T-cell (primary cell): ENCODE measurements around the gene SYNDIG1. TPM values are rescaled to one million over a fixed set of nuclear protein-coding genes. Genes with fewer than 3 reads are reported as not detected.

Source experiments
- ATAC-seq, 4 experiments: fragments of 200-7000 bp in 3 of 4; fragments of 150-1000 bp in 1 of 4; cut with Tn5 transposase; replicated peaks in 1 of 4; 1 replicate in 3 of 4; 2 replicates in 1 of 4; pipeline ENCODE4 v1.10.0; 2021; ENCODE audit warnings: moderate library complexity in 3 of 4, mild to moderate bottlenecking in 2 of 4, moderate number of reproducible peaks in 1 of 4
- CTCF ChIA-PET, 2 donors: fragments of 300-600 bp; sonication (Branson Sonifier 250); formaldehyde crosslinking; loops; one replicate each; lab custom pipeline; 2022; ENCODE audit warnings: antibody characterized with exemption in 2 of 2; lab: Charles Lee
- POLR2A ChIA-PET, 2 donors: fragments of 300-600 bp; sonication (Branson Sonifier 250); formaldehyde crosslinking; loops; one replicate each; lab custom pipeline; 2022; ENCODE audit warnings: antibody characterized with exemption in 2 of 2; lab: Charles Lee
- DNase-seq, 35 experiments: peaks; one replicate each; pipeline versions ENCODE4 v3.0.0 to v3.0.0-alpha.2; 2013 to 2023
- H3K27ac ChIP-seq: one replicate; pipeline ENCODE4 v1.5.1; 2013; ENCODE audit warnings: low read length
- H3K27me3 ChIP-seq, 2 experiments: replicated peaks in 1 of 2; 1 replicate in 1 of 2; 2 replicates in 1 of 2; pipeline versions ENCODE4 v1.6.1 to v1.7.0; 2013; ENCODE audit warnings: low read length in 1 of 2, mixed read lengths in 1 of 2; ENCODE audit not compliant: control insufficient read depth in 2 of 2, insufficient read depth in 2 of 2; ENCODE audit errors: extremely low read depth in 1 of 2
- H3K36me3 ChIP-seq, 2 donors: 1 replicate in 1 of 2; 2 replicates in 1 of 2; pipeline versions ENCODE4 v1.6.1 to v1.7.0; 2013; ENCODE audit warnings: low read length in 1 of 2; ENCODE audit not compliant: control insufficient read depth in 2 of 2, insufficient read depth in 1 of 2; ENCODE audit errors: extremely low read depth in 1 of 2
- H3K4me1 ChIP-seq, 2 experiments: 1 replicate in 1 of 2; 2 replicates in 1 of 2; pipeline versions ENCODE4 v1.6.1 to v1.7.0; 2013; ENCODE audit warnings: low read length in 2 of 2, mixed read lengths in 1 of 2; ENCODE audit not compliant: insufficient read depth in 2 of 2, control insufficient read depth in 1 of 2; ENCODE audit errors: extremely low read depth in 1 of 2
- H3K4me3 ChIP-seq, 2 donors: 1 replicate in 1 of 2; 2 replicates in 1 of 2; pipeline versions ENCODE4 v1.5.1 to v1.7.0; 2013; ENCODE audit warnings: mild to moderate bottlenecking in 2 of 2, low read length in 1 of 2, moderate library complexity in 1 of 2; ENCODE audit not compliant: control insufficient read depth in 1 of 2; ENCODE audit errors: extremely low read depth in 1 of 2
- H3K9me3 ChIP-seq: 2 replicates; pipeline ENCODE4 v1.7.0; 2013
- H3K27ac Mint-ChIP-seq, 2 donors: one replicate each; pipeline ENCODE4 v1.8.0; 2020 to 2021; ENCODE audit warnings: mild to moderate bottlenecking in 2 of 2, mixed read lengths in 2 of 2
- H3K27me3 Mint-ChIP-seq, 2 donors: one replicate each; pipeline ENCODE4 v1.8.0; 2021 to 2022; ENCODE audit warnings: mixed read lengths in 2 of 2
- H3K36me3 Mint-ChIP-seq: one replicate; pipeline ENCODE4 v1.8.0; 2021; ENCODE audit warnings: mixed read lengths
- H3K4me1 Mint-ChIP-seq, 3 donors: one replicate each; pipeline ENCODE4 v1.8.0; 2020 to 2022; ENCODE audit warnings: mixed read lengths in 3 of 3, mild to moderate bottlenecking in 1 of 3
- H3K4me3 Mint-ChIP-seq, 3 donors: one replicate each; pipeline ENCODE4 v1.8.0; 2020 to 2022; ENCODE audit warnings: mild to moderate bottlenecking in 3 of 3, mixed read lengths in 3 of 3, moderate library complexity in 3 of 3
- H3K9me3 Mint-ChIP-seq, 3 donors: one replicate each; pipeline ENCODE4 v1.8.0; 2020 to 2022; ENCODE audit warnings: mixed read lengths in 3 of 3
- WGBS: methylation state at CpG from one replicate; pipeline ENCODE4 v1.1.5; 2013; ENCODE audit warnings: missing lambda C conversion rate; ENCODE audit not compliant: insufficient coverage; 5-methylcytosine and 5-hydroxymethylcytosine counted together
- total RNA-seq, 35 experiments: library from RNA in 6 of 35; stranded (reverse) in 6 of 35; fragments of 120-200 nt in 1 of 35; gene quantifications; one replicate each; pipeline versions ENCODE4 v1.2.1 to v1.2.4 and lab custom pipeline; 2013 to 2026

The SYNDIG1 gene
- total RNA-seq (not detected), total RNA-seq (lab: John Stamatoyannopoulos, UW) (0 reads per million in 29 experiments)
- total RNA-seq (2013) = not detected

- ChIA-PET POLR2A (no interaction called here), CTCF (interaction anchor here in 1 of 2 donors (0.9 kb wide), 1 partner anchor 97 kb away, joined by 4 read pairs; no protein-coding TSS in a partner anchor)
- Histone ChIP-seq H3K4me3 (peak within 1 kb of the TSS in 1 of 2 donors; percentile 90), H3K27ac (no peak within 1 kb of the TSS), H3K4me1 (peaks cover 6 to 18% of the 10 kb centered on the region in 2 experiments), H3K36me3 (no peaks in the 10 kb centered on the region), H3K27me3 (peaks cover 2 to 27% of the 10 kb centered on the region in 2 experiments), H3K9me3 (no peaks in the 10 kb centered on the region)
- no peaks in the 10 kb centered on the region for H3K36me3 Mint-ChIP-seq
- H3K9me3 Mint-ChIP-seq = no peaks in the 10 kb centered on the region
- H3K4me3 Mint-ChIP-seq = peak within 1 kb of the TSS; percentile 3 to 74 (median 41)
- peaks cover 28 to 62% of the 10 kb centered on the region in 2 donors for H3K27me3 Mint-ChIP-seq
- H3K4me1 Mint-ChIP-seq = peaks cover 8 to 11% (median 9%) of the 10 kb centered on the region in 3 donors
- DNase-seq (no peak), ATAC-seq (peak in 1 of 4 experiments; percentile 24)
- 3% methylated on average over 78 of the region's 91 CpGs for WGBS
- no peak within 1 kb of the TSS for H3K27ac Mint-ChIP-seq
These were observed at the start of gene SYNDIG1 for GRCh38 chr20:24469116-24469893. Gene SYNDIG1 (plus strand): TSS chr20:24469629. CDS start chr20:24543098, 73,469 bp downstream.

- Mint-ChIP-seq H3K9me3 (peaks cover 8 to 20% (median 13%) of the 10 kb centered on the region in 3 donors), H3K27me3 (no peaks in the 10 kb centered on the region), H3K27ac (no peak overlapping the region), H3K36me3 (no peaks in the 10 kb centered on the region), H3K4me3 (no peak overlapping the region), H3K4me1 (no peaks in the 10 kb centered on the region)
- Histone ChIP-seq H3K4me1 (no peaks in the 10 kb centered on the region), H3K27ac (no peak overlapping the region), H3K36me3 (no peaks in the 10 kb centered on the region), H3K27me3 (peaks cover 0 to 4% of the 10 kb centered on the region in 2 experiments), H3K9me3 (no peaks in the 10 kb centered on the region), H3K4me3 (no peak overlapping the region)
- ChIA-PET CTCF (no interaction called here), POLR2A (no interaction called here)
- ATAC-seq (no peak), DNase-seq (no peak)
- WGBS = 82% methylated on average over 6 of the region's 6 CpGs
These were observed 49.6 kb upstream of the SYNDIG1 start for GRCh38 chr20:24419786-24420185.

GRCh38 chr20:24420567-24420966, 48.9 kb upstream of the SYNDIG1 start:
- Mint-ChIP-seq H3K9me3 (peaks cover 8 to 13% (median 9%) of the 10 kb centered on the region in 3 donors), H3K27me3 (no peaks in the 10 kb centered on the region), H3K4me3 (no peak overlapping the region), H3K36me3 (no peaks in the 10 kb centered on the region), H3K4me1 (no peaks in the 10 kb centered on the region), H3K27ac (no peak overlapping the region)
- Histone ChIP-seq H3K27ac (no peak overlapping the region), H3K27me3 (peaks cover 0 to 4% of the 10 kb centered on the region in 2 experiments), H3K36me3 (no peaks in the 10 kb centered on the region), H3K9me3 (no peaks in the 10 kb centered on the region), H3K4me1 (no peaks in the 10 kb centered on the region), H3K4me3 (no peak overlapping the region)
- DNase-seq (no peak), ATAC-seq (no peak)
- ChIA-PET CTCF (no interaction called here), POLR2A (no interaction called here)
- WGBS = 72% methylated on average over 3 of the region's 4 CpGs

GRCh38 chr20:24421071-24421470, 48.4 kb upstream of the SYNDIG1 start:
- H3K4me1 Mint-ChIP-seq = no peaks in the 10 kb centered on the region

GRCh38 chr20:24422091-24422760, 47.2 kb upstream of the SYNDIG1 start:
- DNase-seq = no peak
- H3K27ac Mint-ChIP-seq = no peak overlapping the region
- Histone ChIP-seq H3K27me3 (peaks cover 0 to 4% of the 10 kb centered on the region in 2 experiments), H3K36me3 (no peaks in the 10 kb centered on the region), H3K4me3 (no peak overlapping the region), H3K4me1 (no peaks in the 10 kb centered on the region), H3K27ac (no peak overlapping the region), H3K9me3 (no peaks in the 10 kb centered on the region)
- no peaks in the 10 kb centered on the region for H3K4me1 Mint-ChIP-seq
- H3K4me3 Mint-ChIP-seq = no peak overlapping the region
- H3K36me3 Mint-ChIP-seq = no peaks in the 10 kb centered on the region
- 86% methylated on average over 7 of the region's 14 CpGs for WGBS
- CTCF ChIA-PET = no interaction called here
- POLR2A ChIA-PET = no interaction called here
- H3K9me3 Mint-ChIP-seq = peaks cover 0 to under 1% (median under 1%) of the 10 kb centered on the region in 3 donors
- H3K27me3 Mint-ChIP-seq = peaks cover 2 to 3% of the 10 kb centered on the region in 2 donors
- no peak for ATAC-seq

More at GRCh38 chr20:24421071-24421470, 48.4 kb upstream of the SYNDIG1 start:
- no peak for ATAC-seq
- Mint-ChIP-seq H3K27ac (no peak overlapping the region), H3K9me3 (peaks cover 4 to 8% (median 8%) of the 10 kb centered on the region in 3 donors), H3K36me3 (no peaks in the 10 kb centered on the region), H3K4me3 (no peak overlapping the region), H3K27me3 (peaks cover 2 to 3% of the 10 kb centered on the region in 2 donors)
- Histone ChIP-seq H3K4me1 (no peaks in the 10 kb centered on the region), H3K4me3 (no peak overlapping the region), H3K27me3 (peaks cover 0 to 4% of the 10 kb centered on the region in 2 experiments), H3K9me3 (no peaks in the 10 kb centered on the region), H3K27ac (no peak overlapping the region), H3K36me3 (no peaks in the 10 kb centered on the region)
- ChIA-PET POLR2A (no interaction called here), CTCF (no interaction called here)
- 82% methylated on average over 7 of the region's 9 CpGs for WGBS
- no peak for DNase-seq
